Esophagus muscularis mucosa (tissue), 4 donors: ENCODE results near the gene GPC5. TPM values are rescaled to one million over a fixed set of nuclear protein-coding genes. Genes with fewer than 3 reads are reported as not detected.
"Not testable (repeated sequence)": the region's sequence is repeated elsewhere in the genome, so short reads cannot be mapped to it uniquely, and the experiment has no call there.

ENCODE experiments used
- DNase-seq: peaks from one replicate; pipeline ENCODE4 v3.0.0-alpha.2; 2017; ENCODE audit errors: extremely low spot score
- H3K27ac ChIP-seq, 4 donors: fragments of 200-600 bp; sonication (generic); replicated peaks in 1 of 4; 1 replicate in 3 of 4; 2 replicates in 1 of 4; pipeline ENCODE4 v1.5.1; 2016 to 2019; ENCODE audit warnings: mild to moderate bottlenecking in 1 of 4
- H3K27me3 ChIP-seq, 4 donors: fragments of 200-600 bp; sonication (generic); one replicate each; pipeline versions ENCODE4 v1.5.1 to v1.6.0; 2016 to 2019
- H3K36me3 ChIP-seq, 4 donors: fragments of 200-600 bp; sonication (generic); one replicate each; pipeline ENCODE4 v1.5.1; 2016 to 2019
- H3K4me1 ChIP-seq, 4 donors: fragments of 200-600 bp; sonication (generic); one replicate each; pipeline ENCODE4 v1.5.1; 2016 to 2019
- H3K4me3 ChIP-seq, 4 donors: fragments of 200-600 bp; sonication (generic); 1 replicate in 2 of 4; 2 replicates in 2 of 4; pipeline ENCODE4 v1.5.1; 2016 to 2019; ENCODE audit warnings: mild to moderate bottlenecking in 4 of 4, moderate library complexity in 1 of 4
- H3K9me3 ChIP-seq, 4 donors: fragments of 200-600 bp; sonication (generic); 1 replicate in 3 of 4; 2 replicates in 1 of 4; pipeline ENCODE4 v1.5.1; 2016 to 2019
- EP300 ChIP-seq: sonication (generic); formaldehyde crosslinking; IDR thresholded peaks from one replicate; pipeline ENCODE4 v1.6.1; 2017; ENCODE audit warnings: antibody characterized with exemption
- POLR2A ChIP-seq: fragments of 450-650 bp; IDR thresholded peaks from one replicate; pipeline ENCODE4 v1.6.1; 2017; ENCODE audit warnings: antibody characterized with exemption, moderate library complexity, mild to moderate bottlenecking, low read depth
- POLR2AphosphoS5 ChIP-seq, 2 donors: sonication (generic); formaldehyde crosslinking; IDR thresholded peaks; one replicate each; pipeline ENCODE4 v1.6.1; 2017; ENCODE audit warnings: antibody characterized with exemption in 2 of 2
- WGBS: methylation state at CpG from one replicate; pipeline ENCODE4 v1.1.5; 2018; 5-methylcytosine and 5-hydroxymethylcytosine counted together
- intact Hi-C: fragments of 100-400 bp; cut with DNase I; formaldehyde crosslinking; loops from one replicate; pipeline ENCODE4 v1.15.1; 2023
- total RNA-seq, 4 donors: library from RNA; depleted of rRNA; stranded (reverse); fragments of >200 nt; gene quantifications; one replicate each; pipeline versions ENCODE4 v1.1.0 to v1.2.1, GENCODE V29; 2016
- TF ChIP-seq, protein P1 (sequence below), 3 experiments: fragments of 200-600 bp in 2 of 3; fragments of 450-650 bp in 1 of 3; sonication (generic) in 2 of 3; IDR thresholded peaks; one replicate each; pipeline ENCODE4 v1.5.1; 2017 to 2019; ENCODE audit warnings: antibody characterized with exemption in 3 of 3, mild to moderate bottlenecking in 2 of 3, moderate library complexity in 1 of 3

GPC5 gene
- total RNA-seq, 4 donors from 2014 or later: 0.13 to 0.42 (median 0.33) TPM; not detected in 1

GRCh38 chr13:92480387-92480786, 1082.0 kb downstream of the GPC5 start:
- H3K27me3 ChIP-seq: no peaks in the 10 kb centered on the region
- no peak overlapping the region for H3K4me3 ChIP-seq
- intact Hi-C loops: no loop called here
- DNase-seq: no peak
- TF ChIP-seq, protein P1, sequence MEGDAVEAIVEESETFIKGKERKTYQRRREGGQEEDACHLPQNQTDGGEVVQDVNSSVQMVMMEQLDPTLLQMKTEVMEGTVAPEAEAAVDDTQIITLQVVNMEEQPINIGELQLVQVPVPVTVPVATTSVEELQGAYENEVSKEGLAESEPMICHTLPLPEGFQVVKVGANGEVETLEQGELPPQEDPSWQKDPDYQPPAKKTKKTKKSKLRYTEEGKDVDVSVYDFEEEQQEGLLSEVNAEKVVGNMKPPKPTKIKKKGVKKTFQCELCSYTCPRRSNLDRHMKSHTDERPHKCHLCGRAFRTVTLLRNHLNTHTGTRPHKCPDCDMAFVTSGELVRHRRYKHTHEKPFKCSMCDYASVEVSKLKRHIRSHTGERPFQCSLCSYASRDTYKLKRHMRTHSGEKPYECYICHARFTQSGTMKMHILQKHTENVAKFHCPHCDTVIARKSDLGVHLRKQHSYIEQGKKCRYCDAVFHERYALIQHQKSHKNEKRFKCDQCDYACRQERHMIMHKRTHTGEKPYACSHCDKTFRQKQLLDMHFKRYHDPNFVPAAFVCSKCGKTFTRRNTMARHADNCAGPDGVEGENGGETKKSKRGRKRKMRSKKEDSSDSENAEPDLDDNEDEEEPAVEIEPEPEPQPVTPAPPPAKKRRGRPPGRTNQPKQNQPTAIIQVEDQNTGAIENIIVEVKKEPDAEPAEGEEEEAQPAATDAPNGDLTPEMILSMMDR (IDR thresholded peaks at IDR 0.05): no peak
- TF ChIP-seq EP300: no peak
- no peak for TF ChIP-seq POLR2AphosphoS5 (IDR thresholded peaks at IDR 0.05)
- no peak for TF ChIP-seq POLR2A
- no peaks in the 10 kb centered on the region for H3K9me3 ChIP-seq
- no peak overlapping the region for H3K27ac ChIP-seq
- no peaks in the 10 kb centered on the region for H3K36me3 ChIP-seq
- no peaks in the 10 kb centered on the region for H3K4me1 ChIP-seq
- 87% methylated on average over 3 of the region's 3 CpGs for WGBS

GRCh38 chr13:92482790-92483189, 1084.4 kb downstream of the GPC5 start:
- H3K36me3 ChIP-seq, intact Hi-C loops, H3K27ac ChIP-seq, DNase-seq, H3K4me1 ChIP-seq, H3K4me3 ChIP-seq, H3K9me3 ChIP-seq, H3K27me3 ChIP-seq: not testable (repeated sequence)
- WGBS: 79% methylated on average over 3 of the region's 3 CpGs

DNA sequence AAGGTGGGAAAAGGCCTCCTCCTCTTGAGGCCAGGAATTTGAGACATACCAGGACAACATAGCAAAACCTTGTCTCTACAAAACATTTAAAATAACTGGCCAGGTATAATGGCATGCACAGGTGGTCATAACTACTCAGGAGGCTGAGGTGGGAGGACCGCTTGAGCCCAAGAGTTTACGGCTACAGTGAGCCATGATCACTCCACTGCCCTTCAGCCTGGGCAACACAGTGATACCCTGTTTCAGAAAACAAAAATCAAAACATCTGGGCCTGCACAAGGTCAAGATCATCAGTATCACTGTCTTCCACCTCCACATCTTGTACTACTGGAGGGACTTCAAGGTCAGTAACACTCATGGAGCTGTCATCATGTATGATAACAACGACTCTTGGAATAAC, 1085.5 kb downstream of the GPC5 start:
- Histone ChIP-seq H3K27me3 (no peaks in the 10 kb centered on the region), H3K4me1 (no peaks in the 10 kb centered on the region), H3K9me3 (no peaks in the 10 kb centered on the region), H3K4me3 (no peak overlapping the region), H3K36me3 (no peaks in the 10 kb centered on the region), H3K27ac (no peak overlapping the region)
- TF ChIP-seq, protein P1 (IDR thresholded peaks at IDR 0.05): no peak
- TF ChIP-seq POLR2AphosphoS5 (IDR thresholded peaks at IDR 0.05) (no peak), POLR2A (no peak), EP300 (no peak)
- DNase-seq: no peak
- WGBS: 92% methylated on average over 3 of the region's 3 CpGs
- intact Hi-C loops: no loop called here

GRCh38 chr13:92487238-92487637, 1088.8 kb downstream of the GPC5 start:
- H3K36me3 ChIP-seq: no peaks in the 10 kb centered on the region
- intact Hi-C loops: no loop called here
- H3K9me3 ChIP-seq: no peaks in the 10 kb centered on the region
- H3K4me3 ChIP-seq: no peak overlapping the region
- no peak for TF ChIP-seq POLR2A
- TF ChIP-seq EP300: no peak
- TF ChIP-seq, protein P1 (IDR thresholded peaks at IDR 0.05): no peak
- TF ChIP-seq POLR2AphosphoS5 (IDR thresholded peaks at IDR 0.05): no peak
- H3K27ac ChIP-seq: no peak overlapping the region
- DNase-seq: no peak
- no peaks in the 10 kb centered on the region for H3K4me1 ChIP-seq
- H3K27me3 ChIP-seq: no peaks in the 10 kb centered on the region

DNA sequence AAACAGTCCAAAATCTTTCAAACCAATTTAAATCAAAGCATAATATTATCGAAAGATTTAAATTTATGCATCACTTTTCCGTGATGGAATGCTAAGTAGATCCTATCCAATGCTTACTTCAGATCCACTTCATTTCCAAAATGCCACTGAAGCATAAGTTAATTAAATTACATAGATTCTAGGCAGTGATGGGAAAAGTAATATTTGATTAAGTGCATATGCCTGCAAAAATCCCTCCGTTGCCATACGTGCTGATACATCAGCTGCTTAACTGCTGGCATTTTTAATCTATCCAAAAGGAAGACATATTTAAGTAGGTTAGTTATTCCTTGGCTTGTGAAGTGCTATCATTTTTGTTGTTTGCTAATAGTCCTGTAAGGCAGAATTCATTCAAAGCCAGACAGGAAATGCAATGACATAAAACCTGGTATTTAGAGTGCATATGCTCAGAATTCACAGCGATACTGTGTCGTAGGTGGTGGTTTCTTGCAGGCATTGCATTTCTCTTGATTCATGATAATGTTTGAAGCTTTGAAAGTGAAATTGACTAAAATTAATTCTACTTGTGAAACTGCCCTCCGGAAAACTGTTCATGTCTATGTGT, 1089.9 kb downstream of the GPC5 start:
- TF ChIP-seq POLR2A: no peak
- TF ChIP-seq POLR2AphosphoS5 (IDR thresholded peaks at IDR 0.05): no peak
- no peak for TF ChIP-seq EP300
- TF ChIP-seq, protein P1 (IDR thresholded peaks at IDR 0.05): no peak
- Histone ChIP-seq H3K4me3 (no peak overlapping the region), H3K36me3 (no peaks in the 10 kb centered on the region), H3K4me1 (no peaks in the 10 kb centered on the region), H3K27ac (no peak overlapping the region), H3K27me3 (no peaks in the 10 kb centered on the region), H3K9me3 (no peaks in the 10 kb centered on the region)
- WGBS: 88% methylated on average over 7 of the region's 7 CpGs
- intact Hi-C loops: no loop called here
- DNase-seq: no peak
